Stimulated activated CD8-positive, alpha-beta memory T cell treated with anti-CD3 and anti-CD28 coated beads, Interleukin-4, amount 100 ng/mL, for 24 hours (primary cell): ENCODE data around the gene RDH5.
A peak's percentile ranks its signal among the peaks of the same experiment; 100 is the strongest.

Experiments
- DNase-seq: peaks from one replicate; pipeline ENCODE4 v3.0.0-alpha.2; 2020; ENCODE audit warnings: low read depth

RDH5 gene

DNA sequence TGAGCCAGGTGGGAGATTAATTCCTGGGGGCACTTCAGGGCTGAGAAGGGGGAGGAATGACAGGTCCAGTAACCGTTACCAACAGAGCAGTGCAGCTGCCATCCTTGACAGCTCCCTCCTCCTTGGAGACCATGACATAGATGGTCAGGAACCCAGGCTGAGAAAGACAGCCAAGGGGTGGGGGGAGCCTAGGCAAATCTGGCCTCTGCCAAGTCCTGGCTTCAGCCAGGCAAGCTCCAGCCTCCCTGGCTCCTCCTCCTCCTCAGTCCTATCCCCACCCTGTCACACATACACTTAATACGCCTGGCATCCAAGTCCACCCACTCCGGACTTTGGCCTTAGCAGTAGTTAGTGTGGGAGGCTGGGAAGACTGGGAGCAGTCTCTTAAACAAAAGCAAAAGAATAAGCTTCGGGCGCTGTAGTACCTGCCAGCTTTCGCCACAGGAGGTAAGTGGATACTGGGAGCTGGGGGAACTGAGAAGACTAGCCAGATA, at the start of gene RDH5:
RDH5 (plus strand) TSS at position 323 of the 494 bp plus-strand sequence. CDS start 792 bp downstream, outside the sequence.
- no peak for DNase-seq

DNA sequence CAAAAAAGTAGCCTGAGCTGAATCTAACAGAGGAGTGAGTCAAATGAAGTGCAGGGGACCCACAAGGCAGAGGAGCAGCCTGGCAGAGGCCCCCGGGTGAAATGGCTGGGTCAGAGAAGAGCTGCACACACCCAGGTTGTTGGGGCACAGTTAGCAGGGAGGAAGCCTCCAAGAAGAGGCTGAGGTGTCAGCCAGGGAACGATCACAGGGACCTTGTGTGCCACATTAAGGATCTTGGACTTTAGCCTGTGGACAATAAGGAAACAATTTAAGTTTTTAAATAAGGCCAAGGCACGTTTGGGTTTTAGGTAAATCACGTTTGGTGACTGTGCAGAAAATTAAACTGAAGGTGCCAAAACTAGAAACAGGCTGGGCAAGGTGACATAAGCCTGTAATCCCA, 48.4 kb upstream of the RDH5 start:
- DNase-seq = no peak

DNA sequence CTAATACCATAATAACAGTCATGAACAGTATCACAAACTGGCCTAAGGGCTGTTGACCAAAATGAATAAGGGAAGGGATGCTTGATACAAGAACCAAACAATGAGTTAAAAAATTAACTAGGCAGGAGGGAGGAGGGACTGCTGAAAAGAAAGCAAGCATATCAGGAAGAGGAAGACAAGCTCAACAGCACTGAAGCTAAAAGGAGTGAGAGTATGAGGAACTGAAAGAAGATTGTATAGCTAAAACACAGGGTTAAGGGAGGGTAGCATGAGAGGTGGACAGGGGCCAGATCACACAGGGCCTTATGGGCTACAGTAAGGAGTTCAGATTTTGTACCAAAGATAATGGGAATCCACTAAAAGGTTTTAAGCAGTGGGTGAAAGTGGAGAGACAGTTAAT, 46.6 kb upstream of the RDH5 start:
- DNase-seq = no peak

- DNase-seq = no peak
Measured at GRCh38 chr12:55675666-55676065, 44.5 kb upstream of the RDH5 start.

DNA sequence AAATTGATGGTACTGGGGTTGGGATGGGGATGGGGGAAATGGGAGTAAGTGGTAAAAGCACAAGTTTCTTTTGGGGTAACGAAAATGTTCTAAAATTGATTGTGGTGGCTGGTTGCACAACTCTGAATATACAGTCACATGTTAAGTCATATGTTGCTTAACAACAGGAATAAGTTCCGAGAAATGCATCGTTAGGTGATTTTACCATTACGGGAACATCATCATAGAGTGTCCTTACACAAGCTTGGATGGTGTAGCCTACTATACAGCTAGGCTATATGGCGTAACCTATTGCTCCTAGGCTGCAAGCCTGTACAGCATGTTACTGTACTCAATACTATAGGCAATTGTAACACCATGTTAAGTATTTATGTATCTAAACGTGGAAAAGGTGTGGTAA, 43.5 kb upstream of the RDH5 start:
- DNase-seq = no peak

DNA sequence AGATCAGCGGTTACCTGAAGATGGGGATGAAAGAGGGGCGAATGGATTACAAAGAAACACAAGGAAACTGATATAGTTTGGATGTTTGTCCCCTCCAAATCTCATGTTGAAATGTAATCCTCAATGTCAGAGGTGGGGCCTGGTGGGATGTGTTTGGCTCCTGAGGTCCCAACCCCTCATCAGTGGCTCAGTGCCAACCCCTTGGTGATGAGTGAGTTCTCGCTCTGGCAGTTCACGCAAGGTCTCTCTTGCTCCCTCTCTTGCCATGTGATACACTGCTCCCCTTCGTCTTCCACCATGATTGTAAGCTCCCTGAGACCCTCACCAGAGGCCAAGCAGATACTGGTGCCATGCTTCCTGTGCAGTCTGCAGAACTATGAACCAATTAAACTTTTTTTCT, 40.5 kb upstream of the RDH5 start:
- DNase-seq = no peak

- DNase-seq = no peak
Measured at GRCh38 chr12:55681142-55682077, 38.8 kb upstream of the RDH5 start.

- DNase-seq = no peak
Measured at GRCh38 chr12:55682087-55682796, 38.0 kb upstream of the RDH5 start.

- no peak for DNase-seq
Measured at GRCh38 chr12:55683676-55684075, 36.5 kb upstream of the RDH5 start.

DNA sequence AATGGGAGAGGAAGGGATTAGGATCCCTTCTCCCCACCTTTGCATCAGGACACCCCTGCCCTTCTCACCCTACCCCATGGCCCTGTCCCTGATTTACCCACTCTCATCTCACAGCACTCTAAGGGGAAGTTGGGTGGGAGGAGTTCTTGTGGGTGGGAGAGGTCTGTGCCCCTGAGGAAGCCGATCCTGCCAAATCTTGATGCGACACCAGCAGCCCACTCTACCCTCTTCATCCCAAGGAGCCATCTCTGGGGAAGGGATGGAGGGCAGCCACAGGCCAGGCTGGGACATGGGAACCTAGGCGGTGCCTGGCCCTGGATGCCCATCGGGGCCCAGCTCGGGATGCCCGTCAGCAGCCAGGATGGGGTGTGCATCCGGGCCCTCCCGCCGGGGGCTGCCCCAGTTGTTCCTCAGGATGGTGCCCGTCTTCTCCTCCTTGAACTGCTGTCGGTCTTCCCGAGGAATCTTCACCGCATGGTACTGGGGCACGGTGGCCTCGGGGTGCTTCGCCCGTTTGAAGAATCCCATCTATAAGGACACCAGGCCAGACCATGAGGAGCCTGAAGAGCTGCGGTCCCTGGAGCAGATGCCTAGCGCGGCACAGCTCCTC, 35.3 kb upstream of the RDH5 start:
- DNase-seq = no peak

GRCh38 chr12:55685671-55686070, 34.5 kb upstream of the RDH5 start:
- DNase-seq = no peak

DNA sequence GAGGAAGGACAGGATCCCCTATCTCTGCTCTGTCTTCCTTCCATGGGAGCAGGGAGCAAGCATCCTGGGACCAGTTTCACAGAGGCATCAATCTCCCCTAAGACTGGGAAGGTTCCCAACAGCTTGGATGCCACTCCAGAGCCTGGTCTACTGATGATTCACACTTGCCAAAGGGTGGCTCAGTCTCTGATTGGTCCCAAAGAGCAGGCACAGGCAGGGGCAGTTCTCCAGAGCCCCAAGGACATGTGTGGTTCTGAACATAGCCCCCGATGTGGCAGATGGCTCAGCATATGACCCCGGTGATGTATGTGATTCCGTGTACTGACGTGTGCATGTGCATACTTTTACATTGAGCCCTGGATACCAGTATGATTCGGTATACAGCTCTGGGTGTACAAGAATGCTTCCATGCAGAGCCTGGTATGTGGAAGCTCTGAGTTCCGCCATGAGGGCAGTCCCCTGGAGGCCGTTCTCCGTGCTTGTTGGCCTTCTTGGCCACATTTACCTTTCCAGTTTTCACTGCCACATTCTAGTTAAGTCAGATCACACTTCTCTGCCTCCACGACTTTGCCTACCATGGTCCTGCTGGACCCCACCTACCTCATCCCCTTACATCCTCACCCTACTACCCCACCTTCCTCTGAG, 33.7 kb upstream of the RDH5 start:
- DNase-seq = no peak

DNA sequence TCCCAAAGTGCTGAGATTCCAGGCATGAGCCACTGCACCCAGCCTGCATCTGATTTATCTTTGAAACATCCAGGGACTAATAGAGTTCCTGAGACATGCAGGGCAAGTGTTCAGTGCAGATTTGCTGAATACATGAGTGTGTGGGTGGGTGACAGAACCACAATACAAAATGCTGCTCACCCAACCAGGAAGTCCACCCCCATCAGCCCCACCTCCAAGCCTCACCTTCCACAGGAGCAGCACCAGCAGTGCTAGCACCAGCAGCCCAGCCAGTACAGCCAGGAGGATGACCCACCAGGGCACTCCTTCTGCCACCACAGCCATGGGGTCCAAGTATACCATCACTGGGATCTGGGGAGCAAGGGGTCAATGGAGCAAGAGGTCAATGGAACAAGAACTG, 32.4 kb upstream of the RDH5 start:
- peak; percentile 26 for DNase-seq

DNA sequence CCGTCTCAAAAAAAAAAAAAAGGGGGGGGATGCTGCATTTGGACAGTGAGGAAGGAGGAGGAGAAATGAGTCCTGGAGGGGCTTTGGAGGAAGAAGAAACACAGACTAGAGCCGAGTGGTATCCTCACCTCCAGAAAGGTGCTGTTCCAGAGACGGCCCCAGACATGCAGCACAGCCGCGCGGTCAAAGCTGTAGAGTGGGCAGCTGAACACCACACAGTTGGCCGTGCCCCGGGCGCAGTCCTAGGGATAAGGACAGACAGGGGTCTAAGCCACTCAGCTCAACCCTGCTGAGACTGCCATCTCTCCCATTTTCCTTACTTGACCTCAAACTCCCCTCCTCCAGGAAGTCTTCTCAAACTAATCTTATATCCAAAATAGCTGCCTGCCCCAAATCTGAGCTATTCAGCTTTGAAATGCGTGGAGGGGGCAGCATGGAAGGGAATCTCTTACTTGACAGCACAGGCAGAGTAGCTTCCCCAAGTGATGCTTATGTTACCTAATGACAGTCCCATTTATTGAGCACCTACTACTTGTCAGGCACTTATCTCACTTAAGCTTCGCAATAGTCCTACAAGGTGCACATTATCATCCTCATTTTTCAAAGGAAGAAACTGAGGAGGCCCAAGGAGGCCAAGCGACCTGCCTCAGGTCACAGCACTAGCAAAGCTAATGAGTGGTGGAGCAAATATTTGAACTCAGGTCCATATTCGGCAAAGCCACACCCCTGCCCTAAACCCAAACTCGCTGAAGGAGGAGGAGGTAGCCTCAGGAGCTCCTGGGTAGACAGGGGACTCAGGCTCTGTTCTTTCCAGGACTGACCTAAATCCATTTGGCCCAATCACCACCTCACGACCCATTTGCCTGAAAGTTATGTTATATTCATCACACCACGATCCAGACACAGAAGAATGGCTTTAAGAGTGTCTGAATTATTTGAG, 31.2 kb upstream of the RDH5 start:
- no peak for DNase-seq

GRCh38 chr12:55692631-55693322, 27.4 kb upstream of the RDH5 start:
- no peak for DNase-seq

DNA sequence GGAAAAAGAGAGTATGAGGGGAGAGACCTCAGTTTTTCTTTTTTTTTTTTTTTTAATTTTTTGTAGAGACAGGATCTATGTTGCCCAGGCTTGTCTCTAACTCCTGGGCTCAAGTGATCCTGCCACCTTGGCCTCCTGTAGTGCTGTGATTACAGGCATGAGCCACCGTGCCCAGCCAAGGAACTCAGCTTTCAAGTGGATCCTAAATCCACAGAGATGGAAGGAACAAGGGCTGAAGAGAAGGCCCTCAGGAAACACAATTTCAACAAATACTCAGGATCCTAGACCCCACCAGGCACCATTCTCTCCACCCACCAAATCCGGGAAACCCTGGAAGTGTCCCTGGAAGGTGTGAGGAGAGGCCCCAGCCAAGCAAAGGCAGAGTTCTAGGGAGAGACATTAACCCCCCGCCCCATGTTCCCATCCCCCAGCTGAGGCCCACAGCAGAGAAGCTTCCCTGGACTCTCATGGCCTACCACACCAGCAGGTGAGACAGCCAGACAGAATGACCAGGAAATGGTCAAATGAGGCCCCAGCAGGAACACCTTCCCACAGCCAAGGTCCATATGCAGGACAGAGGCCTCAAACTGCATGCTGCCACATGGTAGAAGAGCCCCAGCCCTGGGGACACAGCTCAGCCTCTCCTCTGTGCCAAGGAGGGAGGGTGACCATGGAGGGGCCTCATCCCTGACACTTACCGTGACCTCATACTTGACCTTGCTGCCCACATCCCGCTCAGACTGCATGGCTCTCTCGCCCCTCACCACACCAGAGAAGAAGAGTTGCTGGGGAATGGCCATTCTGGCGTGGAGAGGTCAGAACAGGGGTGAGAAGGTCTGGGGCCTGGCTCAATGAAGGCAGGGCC, 26.6 kb upstream of the RDH5 start:
- DNase-seq = no peak

DNA sequence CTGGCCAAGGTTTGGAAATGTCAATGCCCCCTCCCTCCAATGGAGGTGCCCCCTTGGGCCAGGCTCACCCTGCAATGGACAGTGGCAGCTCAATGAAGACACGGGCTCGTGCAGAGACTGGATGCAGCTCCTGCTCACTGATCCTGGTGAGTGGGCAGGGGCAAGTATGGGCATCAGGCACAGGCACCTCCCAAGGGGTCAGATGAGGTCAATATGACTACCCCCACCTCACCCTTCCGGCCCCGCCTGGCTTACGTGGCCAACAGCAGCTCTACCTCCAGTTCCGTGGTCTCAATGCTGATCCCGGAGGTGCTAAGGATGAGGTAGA, 26.0 kb upstream of the RDH5 start:
- no peak for DNase-seq

DNA sequence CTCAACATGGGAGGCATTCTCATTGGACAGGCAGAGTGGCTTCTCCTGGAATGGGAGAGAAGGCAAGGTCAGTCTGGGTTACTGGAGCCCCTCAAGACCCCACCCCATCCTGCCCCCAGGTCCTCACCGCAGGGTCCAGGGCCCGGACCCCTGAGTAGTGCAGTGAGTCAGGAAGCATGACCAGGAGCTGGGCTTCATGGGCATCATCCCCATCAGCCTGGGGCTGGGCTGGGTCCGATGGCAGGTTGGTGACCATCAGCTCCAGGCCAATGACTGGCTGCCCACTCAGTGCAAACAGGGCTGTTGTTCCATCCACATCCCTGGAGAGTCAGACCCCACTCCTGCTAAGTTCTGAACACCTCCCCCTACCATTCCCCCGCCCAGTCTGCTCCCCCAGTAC, 25.5 kb upstream of the RDH5 start:
- DNase-seq = no peak

- DNase-seq = no peak
Measured at GRCh38 chr12:55695349-55695748, 24.8 kb upstream of the RDH5 start.

GRCh38 chr12:55696141-55696540, 24.1 kb upstream of the RDH5 start:
- no peak for DNase-seq
